PC-3 (cell line): ENCODE data around the gene POP5. TPM values are rescaled to one million over a fixed set of nuclear protein-coding genes. Genes with fewer than 3 reads are reported as not detected.
"Not testable (repeated sequence)": the region's sequence is repeated elsewhere in the genome, so short reads cannot be mapped to it uniquely, and the experiment has no call there.

ENCODE experiments used
- ATAC-seq: fragments of 200-7000 bp; cut with Tn5 transposase; 2 replicates; pipeline ENCODE4 v1.9.1; 2020; ENCODE audit warnings: mild to moderate bottlenecking, moderate library complexity
- BruUV-seq: library from RNA; stranded (reverse); fragments of 400-500 nt; replicated peaks from 2 replicates; lab custom pipeline; 2021; lab: Mats Ljungman, UMichigan
- CTCF ChIA-PET: fragments of 300-600 bp; sonication (Branson Sonifier 250); formaldehyde crosslinking; loops from one replicate; lab custom pipeline; 2022; ENCODE audit warnings: antibody characterized with exemption; lab: Charles Lee
- POLR2A ChIA-PET: fragments of 300-600 bp; sonication (Branson Sonifier 250); formaldehyde crosslinking; loops from one replicate; lab custom pipeline; 2022; ENCODE audit warnings: antibody characterized with exemption; ENCODE audit not compliant: unreplicated experiment; lab: Charles Lee
- DNase-seq: peaks from one replicate; pipeline ENCODE4 v3.0.0-alpha.2; 2015
- H2AFZ ChIP-seq: fragments of 300-600 bp; sonication (generic); 2 replicates; pipeline ENCODE4 v1.6.0; 2016; ENCODE audit warnings: antibody characterized with exemption, low read length
- H3F3A ChIP-seq: fragments of 300-600 bp; sonication (generic); one replicate; pipeline ENCODE4 v1.6.0; 2017; ENCODE audit warnings: antibody characterized with exemption, low read length, control low read depth, mild to moderate bottlenecking; ENCODE audit not compliant: unreplicated experiment
- H3K27ac ChIP-seq: fragments of 300-600 bp; sonication (generic); 2 replicates; pipeline ENCODE4 v1.5.1; 2016; ENCODE audit warnings: mild to moderate bottlenecking, low read length
- H3K27me3 ChIP-seq: fragments of 300-600 bp; sonication (generic); 2 replicates; pipeline ENCODE4 v1.6.1; 2016; ENCODE audit warnings: low read length, mixed read lengths
- H3K36me3 ChIP-seq: fragments of 300-600 bp; sonication (generic); 2 replicates; pipeline ENCODE4 v1.6.1; 2016; ENCODE audit warnings: low read depth, mixed run types, low read length, mixed read lengths
- H3K4me1 ChIP-seq: fragments of 300-600 bp; sonication (generic); 2 replicates; pipeline ENCODE4 v1.5.1; 2016; ENCODE audit warnings: low read length; ENCODE audit not compliant: insufficient read depth
- H3K4me2 ChIP-seq: fragments of 300-600 bp; sonication (generic); 2 replicates; pipeline ENCODE4 v1.6.0; 2016; ENCODE audit warnings: low read length
- H3K4me3 ChIP-seq: fragments of 300-600 bp; sonication (generic); 2 replicates; pipeline ENCODE4 v1.5.1; 2016; ENCODE audit warnings: mild to moderate bottlenecking, low read length, mixed read lengths
- H3K79me2 ChIP-seq: fragments of 300-600 bp; sonication (generic); 2 replicates; pipeline ENCODE4 v1.6.1; 2017; ENCODE audit warnings: low read length, mixed read lengths
- H3K9ac ChIP-seq: fragments of 300-600 bp; sonication (generic); 2 replicates; pipeline ENCODE4 v1.6.0; 2016; ENCODE audit warnings: mild to moderate bottlenecking, low read length
- H3K9me2 ChIP-seq: fragments of 300-600 bp; sonication (generic); replicated peaks from 2 replicates; pipeline ENCODE4 v1.6.1; 2016; ENCODE audit warnings: mixed run types, low read length, mixed read lengths
- H3K9me3 ChIP-seq: fragments of 300-600 bp; sonication (generic); 2 replicates; pipeline ENCODE4 v1.6.1; 2016; ENCODE audit warnings: low read length, mixed read lengths
- H4K20me1 ChIP-seq: fragments of 300-600 bp; sonication (generic); 2 replicates; pipeline ENCODE4 v1.6.1; 2016; ENCODE audit warnings: low read length, mixed read lengths
- CTCF ChIP-seq: fragments of 300-600 bp; sonication (generic); conservative IDR thresholded peaks from 2 replicates; pipeline ENCODE4 v1.5.1; 2017; ENCODE audit warnings: antibody characterized with exemption, low read depth, mild to moderate bottlenecking, low read length
- EZH2 ChIP-seq: fragments of 300-600 bp; sonication (generic); IDR thresholded peaks from one replicate; pipeline ENCODE4 v1.6.1; 2017; ENCODE audit warnings: antibody characterized with exemption, mild to moderate bottlenecking, low read length; ENCODE audit not compliant: unreplicated experiment
- EZH2phosphoT487 ChIP-seq: fragments of 300-600 bp; sonication (generic); IDR thresholded peaks from 2 replicates; pipeline ENCODE4 v1.6.1; 2018; ENCODE audit warnings: mild to moderate bottlenecking, antibody characterized with exemption, low read length, borderline replicate concordance
- intact Hi-C: fragments of 100-400 bp; cut with micrococcal nuclease; formaldehyde crosslinking; loops from 2 replicates; pipeline ENCODE4 v1.9.0; 2023
- total RNA-seq: library from RNA; depleted of rRNA; stranded (reverse); fragments of >200 nt; gene quantifications from 2 replicates; pipeline ENCODE4 v1.2.3, GENCODE V29; 2014

Gene POP5
- total RNA-seq, 1 experiment from 2014 or later: 89.8 TPM

DNA sequence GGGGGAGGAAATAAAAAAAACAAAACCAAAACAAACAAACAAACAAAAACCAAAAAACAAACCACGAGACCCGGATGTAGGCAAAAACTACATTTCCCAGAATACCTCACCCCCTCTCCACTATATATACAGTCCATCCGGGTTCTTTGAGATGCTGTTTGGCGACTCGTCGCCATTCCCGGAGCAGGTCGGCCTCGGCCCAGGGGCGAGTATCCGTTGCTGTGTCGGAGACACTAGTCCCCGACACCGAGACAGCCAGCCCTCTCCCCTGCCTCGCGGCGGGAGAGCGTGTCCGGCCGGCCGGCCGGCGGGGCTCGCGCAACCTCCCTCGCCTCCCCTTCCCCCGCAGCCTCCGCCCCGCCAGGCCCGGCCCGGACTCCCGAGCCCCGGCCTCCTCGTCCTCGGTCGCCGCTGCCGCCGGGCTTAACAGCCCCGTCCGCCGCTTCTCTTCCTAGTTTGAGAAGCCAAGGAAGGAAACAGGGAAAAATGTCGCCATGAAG is 46.9 kb downstream of the POP5 start, which contains the start of gene RNF10:
TSS of gene RNF10 (plus strand) at position 154 of the 500 bp plus-strand sequence. CDS start 456 bp downstream, outside the sequence.
- intact Hi-C loops: loop anchor here (2.0 kb wide), 1 partner anchor 37 kb away; the partner anchor contains the start of gene DYNLL1
- peaks cover 40% of the 10 kb centered on the region for H4K20me1 ChIP-seq
- no peaks in the 10 kb centered on the region for H3K9me3 ChIP-seq
- ChIA-PET POLR2A (no interaction called here), CTCF (no interaction called here)
- peak within 1 kb of the TSS; percentile 70 for H3K27ac ChIP-seq
- H3K36me3 ChIP-seq: peaks cover 4% of the 10 kb centered on the region; the same call in 1 of the 2 replicates
- no peaks in the 10 kb centered on the region for H3K9me2 ChIP-seq
- peak within 1 kb of the TSS; percentile 87 for H2AFZ ChIP-seq
- no TSS peak for BruUV-seq
- peak within 1 kb of the TSS; percentile 92 for H3K9ac ChIP-seq
- peak within 1 kb of the TSS; percentile 92 for H3K4me3 ChIP-seq
- DNase-seq: peak; percentile 94
- no peaks in the 10 kb centered on the region for H3K27me3 ChIP-seq
- TF ChIP-seq EZH2phosphoT487 (no peak), CTCF (no peak), EZH2 (no peak)
- H3F3A ChIP-seq: peaks cover 18% of the 10 kb centered on the region
- H3K79me2 ChIP-seq: peaks cover 54% of the 10 kb centered on the region
- ATAC-seq: peak; percentile 27
- peak within 1 kb of the TSS; percentile 90 for H3K4me2 ChIP-seq
- peaks cover 36% of the 10 kb centered on the region for H3K4me1 ChIP-seq

DNA sequence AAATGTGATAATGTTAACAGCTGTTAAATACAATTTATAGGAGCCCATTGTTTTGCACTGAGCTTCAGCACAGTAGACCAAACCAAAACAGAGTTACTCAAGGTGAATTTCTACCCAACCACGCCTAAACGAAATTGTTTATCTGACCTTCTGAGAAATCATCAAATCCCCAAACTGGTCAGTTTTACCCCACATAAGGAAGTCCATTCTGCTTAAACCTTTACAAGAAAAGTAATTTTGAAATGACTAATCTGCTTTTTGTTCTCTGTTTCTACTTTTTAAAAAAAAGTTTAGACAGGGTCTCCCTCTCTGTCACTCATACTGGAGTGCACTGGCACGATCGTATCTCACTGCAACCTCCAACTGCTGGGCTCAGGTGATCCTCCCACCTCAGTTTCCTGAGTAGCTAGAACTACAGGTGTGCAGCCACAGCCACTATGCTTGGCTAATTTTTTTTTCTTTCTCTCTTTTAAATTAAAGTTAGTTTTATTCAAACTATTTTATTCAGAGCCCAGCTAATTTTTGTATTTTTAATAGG is 48.4 kb downstream of the POP5 start:
- TF ChIP-seq CTCF (no peak), EZH2phosphoT487 (no peak), EZH2 (no peak)
- peaks cover 28% of the 10 kb centered on the region for H3K4me1 ChIP-seq
- CTCF ChIA-PET: no interaction called here
- DNase-seq (no peak), ATAC-seq (no peak)
- BruUV-seq: no TSS peak
- H3K79me2 ChIP-seq: peaks cover 49% of the 10 kb centered on the region
- peaks cover 5% of the 10 kb centered on the region for H3F3A ChIP-seq
- H3K9me3 ChIP-seq: no peaks in the 10 kb centered on the region
- no peak overlapping the region for H3K4me2 ChIP-seq
- H3K9ac ChIP-seq: no peak overlapping the region
- H3K9me2 ChIP-seq: no peaks in the 10 kb centered on the region
- peaks cover 26% of the 10 kb centered on the region for H4K20me1 ChIP-seq
- H3K36me3 ChIP-seq: peaks cover 4% of the 10 kb centered on the region; the same call in 1 of the 2 replicates
- H3K27ac ChIP-seq: no peak overlapping the region
- H3K4me3 ChIP-seq: no peak overlapping the region
- no peak overlapping the region for H2AFZ ChIP-seq
- intact Hi-C loops: no loop called here
- H3K27me3 ChIP-seq: no peaks in the 10 kb centered on the region
- POLR2A ChIA-PET: interaction anchor here (0.8 kb wide), 1 partner anchor 241 kb away, joined by 4 read pairs; no protein-coding TSS in a partner anchor

DNA sequence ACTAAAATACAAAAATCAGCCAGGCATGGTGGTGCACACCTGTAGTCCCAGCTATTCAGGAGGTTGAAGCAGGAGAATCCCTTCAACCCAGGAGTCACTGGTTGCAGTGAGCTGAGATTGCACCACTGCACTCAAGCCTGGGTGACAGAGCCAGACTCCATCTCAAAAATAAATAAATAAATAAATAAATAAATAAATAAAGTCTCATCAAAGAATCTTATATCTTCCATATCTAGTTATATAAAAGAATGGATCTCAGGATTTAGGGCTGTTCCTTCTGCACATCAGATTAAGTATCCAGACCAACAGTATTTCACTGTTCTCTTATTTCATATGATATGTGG is 50.8 kb downstream of the POP5 start:
- peak overlapping the region; percentile 84 for H3K9ac ChIP-seq
- H3K9me3 ChIP-seq, ATAC-seq, H3K36me3 ChIP-seq, intact Hi-C loops, POLR2A ChIA-PET, CTCF ChIA-PET, H3K9me2 ChIP-seq, BruUV-seq, DNase-seq, H4K20me1 ChIP-seq, H3K27me3 ChIP-seq: not testable (repeated sequence)
- peak overlapping the region; percentile 86 for H3K27ac ChIP-seq
- peaks cover 35% of the 10 kb centered on the region for H3K79me2 ChIP-seq
- H3K4me3 ChIP-seq: peak overlapping the region; percentile 98
- H2AFZ ChIP-seq: peak overlapping the region; percentile 97
- peak overlapping the region; percentile 95 for H3K4me2 ChIP-seq
- H3K4me1 ChIP-seq: peaks cover 30% of the 10 kb centered on the region
- H3F3A ChIP-seq: peaks cover 18% of the 10 kb centered on the region
